GM12878 (cell line): Measurements from ENCODE around the gene CROCC. TPM values are rescaled to one million over a fixed set of nuclear protein-coding genes. Genes with fewer than 3 reads are reported as not detected.

Experiments used
- EED ChIP-seq: sonication (generic); IDR thresholded peaks from 2 replicates; pipeline ENCODE4 v1.6.1; 2016; ENCODE audit warnings: antibody characterized with exemption, low read depth
- JUNB ChIP-seq: IDR thresholded peaks from 2 replicates; pipeline ENCODE4 v1.6.1; 2016; ENCODE audit warnings: antibody characterized with exemption, mild to moderate bottlenecking
- NFIC ChIP-seq: IDR thresholded peaks from 2 replicates; pipeline ENCODE4 v1.6.1; 2012; ENCODE audit warnings: low read depth, mild to moderate bottlenecking, inconsistent platforms, low read length, moderate library complexity
- RBBP5 ChIP-seq: fragments of 200-600 bp; sonication (generic); conservative IDR thresholded peaks from 2 replicates; pipeline ENCODE4 v1.6.1; 2016
- polyA plus RNA-seq, 11 experiments: library from polyadenylated mRNA; depleted of rRNA in 4 of 11; unstranded in 6 of 11; stranded (reverse) in 5 of 11; fragments of >200 nt; fragmentation: Nextera tagmentation in 4 of 11; fragmentation: Illumina TruSeq in 1 of 11; extraction: Ambion mirVana in 4 of 11; extraction: Trizol in 1 of 11; gene quantifications; 1 replicate in 1 of 11; 2 replicates in 10 of 11; pipeline versions ENCODE4 v1.2.1 to v1.2.3, GENCODE V29; 2011 to 2016; ENCODE audit warnings: inconsistent platforms in 2 of 11, missing spikeins in 2 of 11, low read depth in 1 of 11
- total RNA-seq, 4 experiments: library from RNA; depleted of rRNA in 3 of 4; stranded (reverse); fragments of >200 nt in 3 of 4; fragmentation: Illumina TruSeq in 1 of 4; extraction: Trizol in 1 of 4; gene quantifications; 2 replicates each; pipeline versions ENCODE4 v1.2.1 to v1.2.3, GENCODE V29; 2013 to 2021
- TF ChIP-seq, protein P1 (sequence below): IDR thresholded peaks from 2 replicates; pipeline ENCODE4 v1.6.1; 2012; ENCODE audit warnings: low read length, inconsistent platforms
- TF ChIP-seq, protein P2 (sequence below): fragments of 450-650 bp; IDR thresholded peaks from 2 replicates; pipeline ENCODE4 v1.6.1; 2017; ENCODE audit warnings: mild to moderate bottlenecking
- TF ChIP-seq, protein P3 (sequence below): IDR thresholded peaks from 2 replicates; pipeline ENCODE4 v1.6.1; 2012; ENCODE audit warnings: mild to moderate bottlenecking, low read depth, low read length

Gene CROCC
- total and polyA plus RNA-seq, 10 of the 15 experiments (the other 5 are each of a cell fraction or from before 2014, with no cell fraction given) = 0.04 to 5.5 (median 2.3) TPM

DNA sequence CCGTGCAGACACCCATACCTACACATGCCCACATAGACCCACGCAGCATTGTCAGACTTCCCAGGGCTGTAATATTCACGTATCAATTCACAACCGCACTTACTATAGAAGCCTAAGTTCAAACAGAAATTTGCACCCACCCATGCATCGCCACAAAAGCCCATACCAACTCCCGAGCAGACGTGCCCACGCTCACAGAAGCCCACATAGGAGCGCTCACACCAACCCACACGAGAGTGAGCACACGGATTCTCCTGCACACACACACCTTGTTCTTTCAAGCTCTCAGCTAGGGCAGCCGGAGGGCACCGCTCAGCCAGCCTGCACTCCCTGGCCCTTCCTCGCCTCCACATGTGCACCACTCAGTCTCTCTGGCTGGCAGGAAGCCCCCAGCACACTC lies 54.1 kb downstream of the CROCC start (continued):
- TF ChIP-seq, protein P1, sequence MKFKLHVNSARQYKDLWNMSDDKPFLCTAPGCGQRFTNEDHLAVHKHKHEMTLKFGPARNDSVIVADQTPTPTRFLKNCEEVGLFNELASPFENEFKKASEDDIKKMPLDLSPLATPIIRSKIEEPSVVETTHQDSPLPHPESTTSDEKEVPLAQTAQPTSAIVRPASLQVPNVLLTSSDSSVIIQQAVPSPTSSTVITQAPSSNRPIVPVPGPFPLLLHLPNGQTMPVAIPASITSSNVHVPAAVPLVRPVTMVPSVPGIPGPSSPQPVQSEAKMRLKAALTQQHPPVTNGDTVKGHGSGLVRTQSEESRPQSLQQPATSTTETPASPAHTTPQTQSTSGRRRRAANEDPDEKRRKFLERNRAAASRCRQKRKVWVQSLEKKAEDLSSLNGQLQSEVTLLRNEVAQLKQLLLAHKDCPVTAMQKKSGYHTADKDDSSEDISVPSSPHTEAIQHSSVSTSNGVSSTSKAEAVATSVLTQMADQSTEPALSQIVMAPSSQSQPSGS = no peak
- no peak for TF ChIP-seq EED
- TF ChIP-seq, protein P2, sequence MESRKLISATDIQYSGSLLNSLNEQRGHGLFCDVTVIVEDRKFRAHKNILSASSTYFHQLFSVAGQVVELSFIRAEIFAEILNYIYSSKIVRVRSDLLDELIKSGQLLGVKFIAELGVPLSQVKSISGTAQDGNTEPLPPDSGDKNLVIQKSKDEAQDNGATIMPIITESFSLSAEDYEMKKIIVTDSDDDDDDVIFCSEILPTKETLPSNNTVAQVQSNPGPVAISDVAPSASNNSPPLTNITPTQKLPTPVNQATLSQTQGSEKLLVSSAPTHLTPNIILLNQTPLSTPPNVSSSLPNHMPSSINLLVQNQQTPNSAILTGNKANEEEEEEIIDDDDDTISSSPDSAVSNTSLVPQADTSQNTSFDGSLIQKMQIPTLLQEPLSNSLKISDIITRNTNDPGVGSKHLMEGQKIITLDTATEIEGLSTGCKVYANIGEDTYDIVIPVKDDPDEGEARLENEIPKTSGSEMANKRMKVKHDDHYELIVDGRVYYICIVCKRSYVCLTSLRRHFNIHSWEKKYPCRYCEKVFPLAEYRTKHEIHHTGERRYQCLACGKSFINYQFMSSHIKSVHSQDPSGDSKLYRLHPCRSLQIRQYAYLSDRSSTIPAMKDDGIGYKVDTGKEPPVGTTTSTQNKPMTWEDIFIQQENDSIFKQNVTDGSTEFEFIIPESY = no peak
- no peak for TF ChIP-seq NFIC
- no peak for TF ChIP-seq JUNB
- no peak for TF ChIP-seq RBBP5
- TF ChIP-seq, protein P3, sequence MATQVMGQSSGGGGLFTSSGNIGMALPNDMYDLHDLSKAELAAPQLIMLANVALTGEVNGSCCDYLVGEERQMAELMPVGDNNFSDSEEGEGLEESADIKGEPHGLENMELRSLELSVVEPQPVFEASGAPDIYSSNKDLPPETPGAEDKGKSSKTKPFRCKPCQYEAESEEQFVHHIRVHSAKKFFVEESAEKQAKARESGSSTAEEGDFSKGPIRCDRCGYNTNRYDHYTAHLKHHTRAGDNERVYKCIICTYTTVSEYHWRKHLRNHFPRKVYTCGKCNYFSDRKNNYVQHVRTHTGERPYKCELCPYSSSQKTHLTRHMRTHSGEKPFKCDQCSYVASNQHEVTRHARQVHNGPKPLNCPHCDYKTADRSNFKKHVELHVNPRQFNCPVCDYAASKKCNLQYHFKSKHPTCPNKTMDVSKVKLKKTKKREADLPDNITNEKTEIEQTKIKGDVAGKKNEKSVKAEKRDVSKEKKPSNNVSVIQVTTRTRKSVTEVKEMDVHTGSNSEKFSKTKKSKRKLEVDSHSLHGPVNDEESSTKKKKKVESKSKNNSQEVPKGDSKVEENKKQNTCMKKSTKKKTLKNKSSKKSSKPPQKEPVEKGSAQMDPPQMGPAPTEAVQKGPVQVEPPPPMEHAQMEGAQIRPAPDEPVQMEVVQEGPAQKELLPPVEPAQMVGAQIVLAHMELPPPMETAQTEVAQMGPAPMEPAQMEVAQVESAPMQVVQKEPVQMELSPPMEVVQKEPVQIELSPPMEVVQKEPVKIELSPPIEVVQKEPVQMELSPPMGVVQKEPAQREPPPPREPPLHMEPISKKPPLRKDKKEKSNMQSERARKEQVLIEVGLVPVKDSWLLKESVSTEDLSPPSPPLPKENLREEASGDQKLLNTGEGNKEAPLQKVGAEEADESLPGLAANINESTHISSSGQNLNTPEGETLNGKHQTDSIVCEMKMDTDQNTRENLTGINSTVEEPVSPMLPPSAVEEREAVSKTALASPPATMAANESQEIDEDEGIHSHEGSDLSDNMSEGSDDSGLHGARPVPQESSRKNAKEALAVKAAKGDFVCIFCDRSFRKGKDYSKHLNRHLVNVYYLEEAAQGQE = no peak
